Heart left ventricle (tissue), 16 donors: Measurements from ENCODE around the gene SLC9C2. TPM values are rescaled to one million over a fixed set of nuclear protein-coding genes. Genes with fewer than 3 reads are reported as not detected.
"Not testable (repeated sequence)": the region's sequence is repeated elsewhere in the genome, so short reads cannot be mapped to it uniquely, and the experiment has no call there.

ENCODE experiments used
- ATAC-seq, 4 donors: fragments of 200-7000 bp; cut with Tn5 transposase; one replicate each; pipeline ENCODE4 v1.9.1; 2020 to 2022; ENCODE audit warnings: moderate library complexity in 4 of 4, mild to moderate bottlenecking in 3 of 4, moderate number of reproducible peaks in 1 of 4
- DNase-seq, 5 donors: peaks; one replicate each; pipeline ENCODE4 v3.0.0-alpha.2; 2020
- H3K27ac ChIP-seq, 12 donors: fragments of 200-600 bp; sonication (generic) in 4 of 12; one replicate each; pipeline versions ENCODE4 v1.5.0 to v1.8.0; 2016 to 2022; ENCODE audit warnings: mild to moderate bottlenecking in 2 of 12
- H3K27me3 ChIP-seq, 9 donors: fragments of 200-600 bp; sonication (generic) in 2 of 9; one replicate each; pipeline versions ENCODE4 v1.5.1 to v1.8.0; 2016 to 2022; ENCODE audit warnings: mild to moderate bottlenecking in 3 of 9
- H3K36me3 ChIP-seq, 9 donors: fragments of 200-600 bp; sonication (generic) in 2 of 9; one replicate each; pipeline versions ENCODE4 v1.5.0 to v1.8.0; 2018 to 2022; ENCODE audit warnings: mild to moderate bottlenecking in 2 of 9
- H3K4me1 ChIP-seq, 12 donors: fragments of 200-600 bp; sonication (generic) in 4 of 12; one replicate each; pipeline versions ENCODE4 v1.5.0 to v1.8.0; 2016 to 2022; ENCODE audit warnings: mild to moderate bottlenecking in 3 of 12
- H3K4me3 ChIP-seq, 12 donors: fragments of 200-600 bp; sonication (generic) in 4 of 12; one replicate each; pipeline versions ENCODE4 v1.5.0 to v1.8.0; 2017 to 2022; ENCODE audit warnings: mild to moderate bottlenecking in 9 of 12, moderate library complexity in 4 of 12
- H3K9me3 ChIP-seq, 12 donors: fragments of 200-600 bp; sonication (generic) in 4 of 12; one replicate each; pipeline versions ENCODE4 v1.5.0 to v1.8.0; 2016 to 2022; ENCODE audit warnings: mild to moderate bottlenecking in 1 of 12
- CTCF ChIP-seq, 12 donors: fragments of 200-600 bp; sonication (generic) in 4 of 12; IDR thresholded peaks; one replicate each; pipeline versions ENCODE4 v1.5.0 to v1.8.0; 2018 to 2022; ENCODE audit warnings: antibody characterized with exemption in 12 of 12, mild to moderate bottlenecking in 5 of 12
- POLR2A ChIP-seq, 2 donors: fragments of 450-650 bp; IDR thresholded peaks; one replicate each; pipeline ENCODE4 v1.6.1; 2017; ENCODE audit warnings: antibody characterized with exemption in 2 of 2, mild to moderate bottlenecking in 2 of 2, moderate library complexity in 2 of 2
- WGBS, 4 donors: extraction: QIAGEN DNeasy Blood & Tissue Kit in 2 of 4; methylation state at CpG; one replicate each; pipeline versions ENCODE4 v1.1.5 to v1.1.7; 2013 to 2018; 5-methylcytosine and 5-hydroxymethylcytosine counted together
- intact Hi-C, 10 donors: fragments of 100-400 bp; cut with DNase I; formaldehyde crosslinking; loops; one replicate each; pipeline versions ENCODE4 v1.11.1 to v1.14.2; 2022
- polyA plus RNA-seq, 2 donors: library from polyadenylated mRNA; stranded (reverse); fragments of 200-250 nt; gene quantifications; one replicate each; pipeline ENCODE4 v1.2.3, GENCODE V29; 2013
- total RNA-seq, 9 donors: library from RNA; depleted of rRNA in 2 of 9; stranded (reverse); fragments of >200 nt in 2 of 9; fragmentation: NEBNext Ultra II Directional in 3 of 9; extraction: Animal tissue kit (Norgen Biotek cat#: 25700) in 3 of 9; gene quantifications; one replicate each; pipeline versions ENCODE4 v1.1.0 to v1.2.4, GENCODE V29; 2016 to 2023
- donor health status: ischemic (EF 13 %, LVEDD 7.1; RV severe dilation, severe dysfunction).
- donor health status: healthy with polysubstance abuse.
- donor health status: DM: no; HTN: yes; CAD: no.
- donor health status: DM: no; HTN: no; CAD: no.
- donor health status: ischemic (EF 25% LVEDD 6.9; RV normal size, moderate dysfunction).
- donor health status: ischemic (EF 25% LVEDD 5.7; RV mildly dilated, moderate dysfunction).
- donor health status: healthy.
- donor health status: DM: yes; HTN: yes; CAD: no.
- donor health status: ischemic (EF 35%, LVEDD 5.7; RV mildly dilated, moderate dysfunction).
- donor health status: nonischemic (EF 11% LVEDD 7.7; RV severe dilation, severe dysfunction).
- donor health status: DM: yes; HTN: yes; CAD: no.
- donor health status: PGD.
- donor health status: ischemic (EF 29% LVEDD 5.4; RV normal size, mild dysfunction).
- donor health status: nonischemic (EF 23%, LVEDD 6.1; RV moderate dilation, normal function).

Gene SLC9C2
- total and polyA plus RNA-seq, 11 donors, result 0.09 to 1.8 (median 0.17) TPM; not detected in 8

GRCh38 chr1:173572201-173572873, 30.5 kb downstream of the SLC9C2 start:
- intact Hi-C loops, result no loop called here
- Histone ChIP-seq H3K27me3 (no peaks in the 10 kb centered on the region), H3K27ac (no peak overlapping the region), H3K4me1 (no peaks in the 10 kb centered on the region), H3K36me3 (no peaks in the 10 kb centered on the region), H3K9me3 (peaks cover 0 to 9% (median 0%) of the 10 kb centered on the region in 12 donors), H3K4me3 (no peak overlapping the region)
- ATAC-seq (no peak), DNase-seq (no peak)
- TF ChIP-seq CTCF (IDR thresholded peaks at IDR 0.05) (no peak), POLR2A (IDR thresholded peaks at IDR 0.05) (no peak)
- 80 to 99% (median 90%) methylated on average over 3 of the region's 3 CpGs for WGBS, 4 donors

- ATAC-seq (no peak), DNase-seq (no peak)
- WGBS, 4 donors, result 83 to 86% (median 84%) methylated on average over 3 to 4 of the region's 4 CpGs
- intact Hi-C loops, result no loop called here
- peaks cover 0 to 23% (median 3%) of the 10 kb centered on the region in 12 donors for H3K9me3 ChIP-seq
- no peak overlapping the region for H3K27ac ChIP-seq
- TF ChIP-seq CTCF (IDR thresholded peaks at IDR 0.05) (no peak), POLR2A (IDR thresholded peaks at IDR 0.05) (no peak)
- H3K4me1 ChIP-seq, result no peaks in the 10 kb centered on the region
- no peaks in the 10 kb centered on the region for H3K36me3 ChIP-seq
- H3K4me3 ChIP-seq, result no peak overlapping the region
- H3K27me3 ChIP-seq, result no peaks in the 10 kb centered on the region
Observed at GRCh38 chr1:173570370-173571007, 32.4 kb downstream of the SLC9C2 start.

GRCh38 chr1:173568483-173568882, 34.4 kb downstream of the SLC9C2 start:
- Histone ChIP-seq H3K27ac (no peak overlapping the region), H3K36me3 (no peaks in the 10 kb centered on the region), H3K27me3 (no peaks in the 10 kb centered on the region), H3K4me1 (no peaks in the 10 kb centered on the region), H3K9me3 (peaks cover 0 to 30% (median 5%) of the 10 kb centered on the region in 12 donors), H3K4me3 (no peak overlapping the region)
- no peak for ATAC-seq
- 81 to 87% (median 83%) methylated on average over 1 of the region's 1 CpG for WGBS, 4 donors
- no peak for TF ChIP-seq CTCF (IDR thresholded peaks at IDR 0.05)
- no peak for TF ChIP-seq POLR2A (IDR thresholded peaks at IDR 0.05)
- intact Hi-C loops, result no loop called here
- no peak for DNase-seq

GRCh38 chr1:173563846-173564245, 39.0 kb downstream of the SLC9C2 start:
- DNase-seq, H3K4me1 ChIP-seq, intact Hi-C loops, H3K4me3 ChIP-seq, H3K27me3 ChIP-seq, H3K36me3 ChIP-seq, ATAC-seq, H3K27ac ChIP-seq: not testable (repeated sequence)
- whole genome bisulfite sequencing, 4 donors, result 61 to 81% (median 78%) methylated on average over 1 of the region's 1 CpG
- H3K9me3 ChIP-seq, result peaks cover 0 to 30% (median 5%) of the 10 kb centered on the region in 12 donors
